H1 (cell line): ENCODE results near the gene CD247. TPM values are rescaled to one million over a fixed set of nuclear protein-coding genes. Genes with fewer than 3 reads are reported as not detected.

Experiments used
- CTCF ChIA-PET: fragments of 300-600 bp; sonication (Branson Sonifier 250); formaldehyde crosslinking; loops from one replicate; lab custom pipeline; 2021; ENCODE audit not compliant: partially characterized antibody; lab: Charles Lee
- POLR2A ChIA-PET: fragments of 300-600 bp; sonication (Branson Sonifier 250); formaldehyde crosslinking; loops from one replicate; lab custom pipeline; 2021; ENCODE audit warnings: inconsistent platforms; ENCODE audit not compliant: partially characterized antibody; lab: Charles Lee
- DNase-seq, 2 experiments: peaks; one replicate each; pipeline versions ENCODE4 v3.0.0 to v3.0.0-alpha.2; 2010 to 2022; ENCODE audit warnings: low spot score in 2 of 2, low read depth in 1 of 2, mixed read lengths in 1 of 2
- FAIRE-seq: peaks from 2 replicates; lab custom pipeline; 2011; peaks lifted over from hg19 to GRCh38; lab: Jason Lieb, UNC
- H2AFZ ChIP-seq: 2 replicates; pipeline ENCODE4 v1.8.1; 2012; ENCODE audit warnings: low read length, inconsistent platforms
- H2AK5ac ChIP-seq: 2 replicates; pipeline ENCODE4 v1.6.1; 2013; ENCODE audit warnings: low read depth, low read length
- H2BK120ac ChIP-seq: replicated peaks from 2 replicates; pipeline ENCODE3; 2013; ENCODE audit warnings: low read depth, low read length, inconsistent platforms
- H2BK12ac ChIP-seq: 2 replicates; pipeline ENCODE4 v1.6.1; 2013; ENCODE audit warnings: low read depth, low read length
- H2BK15ac ChIP-seq: 2 replicates; pipeline ENCODE4 v1.6.1; 2013; ENCODE audit warnings: low read length
- H2BK20ac ChIP-seq: 2 replicates; pipeline ENCODE4 v1.6.1; 2013; ENCODE audit warnings: low read length
- H2BK5ac ChIP-seq: 2 replicates; pipeline ENCODE4 v1.6.1; 2013; ENCODE audit warnings: low read depth, low read length
- H3K14ac ChIP-seq: 2 replicates; pipeline ENCODE4 v1.6.1; 2013; ENCODE audit warnings: inconsistent platforms; ENCODE audit not compliant: insufficient read length
- H3K18ac ChIP-seq: 2 replicates; pipeline ENCODE4 v1.6.1; 2013; ENCODE audit warnings: low read length; ENCODE audit errors: extremely low read depth
- H3K23ac ChIP-seq: 2 replicates; pipeline ENCODE4 v1.6.1; 2013; ENCODE audit warnings: inconsistent platforms; ENCODE audit not compliant: insufficient read length
- H3K23me2 ChIP-seq: 2 replicates; pipeline ENCODE4 v1.6.1; 2013; ENCODE audit warnings: low read depth, low read length
- H3K27ac ChIP-seq: 2 replicates; pipeline ENCODE4 v1.6.1; 2011; ENCODE audit warnings: low read depth, low read length, inconsistent platforms
- H3K27me3 ChIP-seq, 4 experiments: replicated peaks in 1 of 4; 1 replicate in 1 of 4; 2 replicates in 3 of 4; pipeline versions ENCODE4 v1.6.1 to v1.8.1; 2011 to 2013; ENCODE audit warnings: low read length in 3 of 4, mild to moderate bottlenecking in 3 of 4, inconsistent platforms in 2 of 4, mixed read lengths in 2 of 4, moderate library complexity in 1 of 4; ENCODE audit not compliant: control insufficient read depth in 3 of 4, insufficient read depth in 3 of 4; ENCODE audit errors: extremely low read depth in 1 of 4
- H3K36me3 ChIP-seq, 4 experiments: 2 replicates each; pipeline versions ENCODE4 v1.6.1 to v1.8.1; 2011 to 2013; ENCODE audit warnings: mild to moderate bottlenecking in 4 of 4, low read length in 3 of 4, moderate library complexity in 2 of 4, control low read depth in 1 of 4, inconsistent platforms in 1 of 4; ENCODE audit not compliant: insufficient read depth in 4 of 4, control insufficient read depth in 2 of 4
- H3K4ac ChIP-seq: replicated peaks from 2 replicates; pipeline ENCODE3; 2013; ENCODE audit warnings: low read length, low read depth, mixed read lengths, inconsistent platforms; ENCODE audit not compliant: insufficient read length
- H3K4me1 ChIP-seq, 4 experiments: replicated peaks in 1 of 4; 1 replicate in 1 of 4; 2 replicates in 3 of 4; pipeline versions ENCODE4 v1.6.1 to v1.8.1; 2011 to 2013; ENCODE audit warnings: low read length in 3 of 4, inconsistent platforms in 2 of 4, mixed read lengths in 1 of 4; ENCODE audit not compliant: insufficient read depth in 4 of 4, control insufficient read depth in 3 of 4
- H3K4me2 ChIP-seq, 2 experiments: 2 replicates each; pipeline versions ENCODE4 v1.6.1 to v1.8.1; 2011 to 2013; ENCODE audit warnings: low read depth in 2 of 2, low read length in 2 of 2, control low read depth in 1 of 2, inconsistent platforms in 1 of 2, mild to moderate bottlenecking in 1 of 2; ENCODE audit not compliant: insufficient read depth in 1 of 2
- H3K4me3 ChIP-seq, 4 experiments: fragments of 200-600, 300-600 bp in 1 of 4; sonication (generic), shearing (Covaris generic), sonication (Bioruptor Twin) in 1 of 4; 2 replicates each; pipeline versions ENCODE4 v1.5.1 to v1.8.1; 2011 to 2016; ENCODE audit warnings: low read length in 4 of 4, low read depth in 3 of 4, control low read depth in 2 of 4, inconsistent platforms in 2 of 4, mild to moderate bottlenecking in 2 of 4, mixed read lengths in 1 of 4, moderate library complexity in 1 of 4; ENCODE audit not compliant: insufficient read depth in 2 of 4; ENCODE audit errors: extremely low read depth in 1 of 4
- H3K56ac ChIP-seq: replicated peaks from 2 replicates; pipeline ENCODE3; 2013; ENCODE audit warnings: low read depth, mild to moderate bottlenecking, mixed read lengths, low read length, inconsistent platforms; ENCODE audit not compliant: insufficient read length
- H3K79me1 ChIP-seq: 2 replicates; pipeline ENCODE4 v1.6.1; 2013; ENCODE audit warnings: low read depth, low read length, control low read depth
- H3K79me2 ChIP-seq, 2 experiments: 2 replicates each; pipeline versions ENCODE4 v1.6.1 to v1.8.1; 2012 to 2013; ENCODE audit warnings: low read length in 2 of 2, mild to moderate bottlenecking in 2 of 2, inconsistent platforms in 1 of 2; ENCODE audit not compliant: insufficient read depth in 2 of 2, control insufficient read depth in 1 of 2
- H3K9ac ChIP-seq, 4 experiments: replicated peaks in 1 of 4; 1 replicate in 1 of 4; 2 replicates in 3 of 4; pipeline versions ENCODE4 v1.6.1 to v1.8.1; 2011 to 2013; ENCODE audit warnings: low read depth in 3 of 4, low read length in 3 of 4, control low read depth in 2 of 4, mild to moderate bottlenecking in 2 of 4, moderate library complexity in 2 of 4, inconsistent platforms in 1 of 4; ENCODE audit errors: extremely low read depth in 1 of 4
- H3K9me3 ChIP-seq, 2 experiments: 2 replicates each; pipeline versions ENCODE4 v1.6.1 to v1.8.1; 2012 to 2013; ENCODE audit warnings: mild to moderate bottlenecking in 2 of 2, moderate library complexity in 2 of 2, control low read depth in 1 of 2, inconsistent platforms in 1 of 2, low read depth in 1 of 2, low read length in 1 of 2, mixed read lengths in 1 of 2; ENCODE audit not compliant: insufficient read depth in 2 of 2
- H4K20me1 ChIP-seq, 2 experiments: replicated peaks in 1 of 2; 2 replicates each; pipeline versions ENCODE3 to v1.8.1; 2011 to 2013; ENCODE audit warnings: inconsistent platforms in 2 of 2, low read length in 2 of 2, mild to moderate bottlenecking in 1 of 2; ENCODE audit not compliant: insufficient read depth in 2 of 2, control insufficient read depth in 1 of 2
- H4K5ac ChIP-seq: 2 replicates; pipeline ENCODE4 v1.6.1; 2013; ENCODE audit warnings: low read length, low read depth, mixed read lengths, inconsistent platforms; ENCODE audit not compliant: insufficient read length
- H4K8ac ChIP-seq: 2 replicates; pipeline ENCODE4 v1.8.0; 2013; ENCODE audit warnings: mild to moderate bottlenecking, moderate library complexity, low read length, inconsistent platforms; ENCODE audit not compliant: insufficient read depth; ENCODE audit errors: extremely low read depth
- H4K91ac ChIP-seq: replicated peaks from 2 replicates; pipeline ENCODE3; 2013; ENCODE audit warnings: low read length, mixed read lengths, inconsistent platforms; ENCODE audit not compliant: insufficient read length
- GTF2F1 ChIP-seq: IDR thresholded peaks from 2 replicates; pipeline ENCODE4 v1.6.1; 2012; ENCODE audit warnings: low read depth, low read length, improper control_type of control experiment, borderline replicate concordance
- SIN3A ChIP-seq, 2 experiments: IDR thresholded peaks in 1 of 2; conservative IDR thresholded peaks in 1 of 2; 2 replicates each; pipeline ENCODE4 v1.6.1; 2011 to 2012; ENCODE audit warnings: low read length in 2 of 2, improper control_type of control experiment in 1 of 2, low read depth in 1 of 2, mild to moderate bottlenecking in 1 of 2
- SIRT6 ChIP-seq: IDR thresholded peaks from one replicate; pipeline ENCODE4 v1.7.1; 2012; ENCODE audit warnings: low read length, inconsistent platforms
- WGBS, 2 experiments: shearing (Covaris generic) in 1 of 2; methylation state at CpG; one replicate each; pipeline versions ENCODE4 v1.1.6 to v1.1.7; 2013 to 2015; ENCODE audit warnings: low lambda C conversion rate in 2 of 2, mixed read lengths in 2 of 2, inconsistent platforms in 1 of 2, low coverage in 1 of 2, missing lambda C conversion rate in 1 of 2; ENCODE audit not compliant: insufficient replicate concordance in 2 of 2, insufficient coverage in 1 of 2, insufficient read length in 1 of 2; ENCODE audit errors: extremely low coverage in 1 of 2, missing lambda C conversion rate in 1 of 2; 5-methylcytosine and 5-hydroxymethylcytosine counted together
- polyA plus RNA-seq, 7 experiments: library from polyadenylated mRNA; depleted of rRNA in 3 of 7; stranded (reverse) in 5 of 7; unstranded in 2 of 7; fragments of >200 nt in 5 of 7; fragments of 200-250 nt in 2 of 7; gene quantifications; 1 replicate in 5 of 7; 2 replicates in 1 of 7; 4 replicates in 1 of 7; pipeline versions ENCODE4 v1.2.1 to v1.2.3, GENCODE V29; 2011 to 2013; ENCODE audit warnings: missing spikeins in 2 of 7, mixed read lengths in 2 of 7
- total RNA-seq: library from RNA; stranded (reverse); fragmentation: NEBNext Ultra II Directional; extraction: Animal tissue kit (Norgen Biotek cat#: 25700); gene quantifications from 2 replicates; pipeline ENCODE4 v1.2.1, GENCODE V29; 2021

The CD247 gene
- total and polyA plus RNA-seq, 2 of the 8 experiments (the other 6 are each of a cell fraction or from before 2014, with no cell fraction given): 2.0 to 2.2 TPM

GRCh38 chr1:167412920-167413319, 105.4 kb downstream of the CD247 start:
- Histone ChIP-seq H4K91ac (no peak overlapping the region), H3K79me1 (no peaks in the 10 kb centered on the region), H3K4me2 (no peak overlapping the region), H3K23me2 (peaks cover 2% of the 10 kb centered on the region; the same call in 1 of the 2 replicates), H2BK5ac (no peak overlapping the region), H3K9me3 (no peaks in the 10 kb centered on the region), H3K4ac (no peak overlapping the region), H3K79me2 (no peaks in the 10 kb centered on the region), H3K27me3 (no peaks in the 10 kb centered on the region), H3K4me3 (no peak overlapping the region), H2AFZ (no peak overlapping the region), H2BK120ac (no peak overlapping the region), H3K9ac (no peak overlapping the region), H2BK20ac (no peak overlapping the region), H2AK5ac (no peak overlapping the region), H3K14ac (no peak overlapping the region), H4K20me1 (no peaks in the 10 kb centered on the region), H3K23ac (no peak overlapping the region), H3K36me3 (peaks cover 3 to 33% (median 16%) of the 10 kb centered on the region in 4 experiments; a peak in 7 of 8 replicates), H4K5ac (no peak overlapping the region), H2BK12ac (no peak overlapping the region), H4K8ac (no peak overlapping the region), H3K56ac (no peak overlapping the region), H2BK15ac (no peak overlapping the region), H3K18ac (no peak overlapping the region), H3K27ac (no peak overlapping the region), H3K4me1 (no peaks in the 10 kb centered on the region; a peak in 2 of 7 replicates)
- ChIA-PET CTCF (interaction anchor here (0.7 to 2.5 kb wide), 6 partner anchors 11 to 127 kb away, joined by 3 to 11 read pairs (median 4); no protein-coding TSS in a partner anchor), POLR2A (no interaction called here)
- no peak for DNase-seq
- no peak for FAIRE-seq
- 79% methylated on average over 5 of the region's 5 CpGs; no CpG with 5 or more reads in 1 of the 2 experiments for WGBS, 2 experiments
- TF ChIP-seq SIN3A (conservative IDR thresholded peaks at IDR 0.05 in 1 of 2, IDR thresholded peaks at IDR 0.05 in 1 of 2; ENCODE audit: low read depth in 1 of 2, low read length in 2 of 2) (no peak), SIRT6 (no peak), GTF2F1 (no peak)
